BJ (cell line): ENCODE measurements around the gene ITFG1. TPM values are rescaled to one million over a fixed set of nuclear protein-coding genes. Genes with fewer than 3 reads are reported as not detected.
"Not testable (repeated sequence)": the region's sequence is repeated elsewhere in the genome, so short reads cannot be mapped to it uniquely, and the experiment has no call there.

ENCODE experiments used
- CTCF ChIA-PET: fragments of 350-600 bp; formaldehyde crosslinking; extraction: SDS; loops from one replicate; lab custom pipeline; 2021; ENCODE audit warnings: antibody characterized with exemption, inconsistent platforms; lab: Yijun Ruan, JAX
- POLR2A ChIA-PET: fragments of 300-600 bp; sonication (Branson Sonifier 250); formaldehyde crosslinking; extraction: SDS; loops from one replicate; lab custom pipeline; 2021; ENCODE audit warnings: antibody characterized with exemption; lab: Charles Lee
- DNase-seq: peaks from one replicate; pipeline ENCODE4 v3.0.0-alpha.2; 2011; ENCODE audit warnings: low read depth
- H3K27me3 ChIP-seq: 2 replicates; pipeline ENCODE4 v1.6.0; 2011; ENCODE audit warnings: low read length; ENCODE audit not compliant: control insufficient read depth, insufficient read depth
- H3K36me3 ChIP-seq: 2 replicates; pipeline ENCODE4 v1.5.1; 2011; ENCODE audit warnings: low read length; ENCODE audit not compliant: control insufficient read depth, insufficient read depth
- H3K4me3 ChIP-seq: 2 replicates; pipeline ENCODE4 v1.5.1; 2011; ENCODE audit warnings: low read depth, mild to moderate bottlenecking, control low read depth, low read length
- polyA plus RNA-seq: library from polyadenylated mRNA; depleted of rRNA; stranded (reverse); fragments of >200 nt; gene quantifications from 2 replicates; pipeline ENCODE4 v1.2.3, GENCODE V29; 2011
- TF ChIP-seq, protein P1 (sequence below): IDR thresholded peaks from 2 replicates; pipeline ENCODE4 v1.5.1; 2011; ENCODE audit warnings: low read depth, mild to moderate bottlenecking, control low read depth, inconsistent platforms, low read length, moderate library complexity; ENCODE audit not compliant: insufficient read depth

ITFG1 gene
- polyA plus RNA-seq, 1 experiment, result 47.5 TPM

DNA sequence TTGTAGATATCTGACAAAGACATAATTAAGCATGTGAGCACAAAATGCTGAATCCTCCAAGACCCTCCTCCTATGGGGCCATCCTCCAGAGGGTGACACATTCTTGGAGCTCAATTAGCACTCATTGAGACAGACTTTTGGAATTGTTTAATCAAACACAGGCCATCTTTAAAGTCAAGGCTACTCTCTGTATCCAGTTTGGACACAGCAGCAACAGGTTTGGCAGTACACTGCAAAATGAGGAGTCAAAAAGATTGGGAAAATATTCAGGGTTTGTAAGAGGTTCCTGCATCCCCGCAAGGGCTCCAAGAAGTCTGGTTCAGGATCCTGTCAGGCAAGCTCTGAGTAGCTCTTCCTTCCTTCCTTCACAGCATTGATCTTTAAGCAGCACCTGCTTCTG lies 1.3 kb downstream of the ITFG1 start:
- Histone ChIP-seq H3K4me3 (no peak overlapping the region; the same call in 1 of the 2 replicates), H3K36me3 (no peaks in the 10 kb centered on the region), H3K27me3 (no peaks in the 10 kb centered on the region)
- ChIA-PET CTCF (interaction anchor here (1.2 kb wide), 1 partner anchor 19 kb away, joined by 3 read pairs; no protein-coding TSS in a partner anchor), POLR2A (no interaction called here)
- TF ChIP-seq, protein P1, sequence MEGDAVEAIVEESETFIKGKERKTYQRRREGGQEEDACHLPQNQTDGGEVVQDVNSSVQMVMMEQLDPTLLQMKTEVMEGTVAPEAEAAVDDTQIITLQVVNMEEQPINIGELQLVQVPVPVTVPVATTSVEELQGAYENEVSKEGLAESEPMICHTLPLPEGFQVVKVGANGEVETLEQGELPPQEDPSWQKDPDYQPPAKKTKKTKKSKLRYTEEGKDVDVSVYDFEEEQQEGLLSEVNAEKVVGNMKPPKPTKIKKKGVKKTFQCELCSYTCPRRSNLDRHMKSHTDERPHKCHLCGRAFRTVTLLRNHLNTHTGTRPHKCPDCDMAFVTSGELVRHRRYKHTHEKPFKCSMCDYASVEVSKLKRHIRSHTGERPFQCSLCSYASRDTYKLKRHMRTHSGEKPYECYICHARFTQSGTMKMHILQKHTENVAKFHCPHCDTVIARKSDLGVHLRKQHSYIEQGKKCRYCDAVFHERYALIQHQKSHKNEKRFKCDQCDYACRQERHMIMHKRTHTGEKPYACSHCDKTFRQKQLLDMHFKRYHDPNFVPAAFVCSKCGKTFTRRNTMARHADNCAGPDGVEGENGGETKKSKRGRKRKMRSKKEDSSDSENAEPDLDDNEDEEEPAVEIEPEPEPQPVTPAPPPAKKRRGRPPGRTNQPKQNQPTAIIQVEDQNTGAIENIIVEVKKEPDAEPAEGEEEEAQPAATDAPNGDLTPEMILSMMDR, result no peak
- DNase-seq, result no peak

DNA sequence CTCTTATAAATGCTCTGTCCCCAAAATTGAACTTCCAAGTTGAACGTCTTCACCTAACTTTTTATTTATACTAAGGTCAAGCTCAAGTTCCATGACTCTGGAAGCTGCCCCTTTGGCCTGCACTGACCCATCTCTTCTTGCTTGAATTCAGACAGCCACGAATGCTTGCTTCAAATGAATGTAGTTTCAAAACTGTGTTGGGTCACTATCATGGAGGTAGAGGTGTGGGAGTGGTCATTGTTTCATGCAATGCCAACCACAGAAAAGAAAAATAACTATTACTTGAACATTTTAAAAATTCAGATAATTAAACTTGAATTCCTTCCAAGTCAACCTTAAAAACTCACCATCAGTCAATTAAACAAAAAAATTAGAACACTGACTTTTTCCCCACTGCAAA lies 2.5 kb downstream of the ITFG1 start:
- CTCF ChIA-PET, result no interaction called here
- H3K36me3 ChIP-seq, result no peaks in the 10 kb centered on the region
- POLR2A ChIA-PET, result no interaction called here
- no peak for DNase-seq
- H3K4me3 ChIP-seq, result no peak overlapping the region
- no peaks in the 10 kb centered on the region for H3K27me3 ChIP-seq
- TF ChIP-seq, protein P1, result no peak

- CTCF ChIA-PET, result no interaction called here
- POLR2A ChIA-PET, result no interaction called here
- no peak for DNase-seq
- H3K4me3 ChIP-seq, result no peak overlapping the region
- peaks cover 3% of the 10 kb centered on the region for H3K36me3 ChIP-seq
- TF ChIP-seq, protein P1, result no peak
- no peaks in the 10 kb centered on the region for H3K27me3 ChIP-seq
Observed at GRCh38 chr16:47449788-47450187, 11.1 kb downstream of the ITFG1 start.

- CTCF ChIA-PET, result interaction anchor here (1.3 kb wide), 1 partner anchor 13 kb away, joined by 3 read pairs; the partner anchor contains the start of gene PHKB
- H3K27me3 ChIP-seq, result no peaks in the 10 kb centered on the region
- peaks cover 3% of the 10 kb centered on the region for H3K36me3 ChIP-seq
- POLR2A ChIA-PET, result no interaction called here
- no peak for DNase-seq
- no peak overlapping the region for H3K4me3 ChIP-seq
- TF ChIP-seq, protein P1, result no peak
Observed at GRCh38 chr16:47448830-47449575, 11.9 kb downstream of the ITFG1 start.

GRCh38 chr16:47446431-47446830 lies 14.4 kb downstream of the ITFG1 start:
- ChIA-PET POLR2A (no interaction called here), CTCF (no interaction called here)
- H3K4me3 ChIP-seq, result no peak overlapping the region
- TF ChIP-seq, protein P1, result no peak
- no peaks in the 10 kb centered on the region for H3K27me3 ChIP-seq
- DNase-seq, result no peak
- peaks cover 1% of the 10 kb centered on the region for H3K36me3 ChIP-seq

- POLR2A ChIA-PET, CTCF ChIA-PET, H3K4me3 ChIP-seq, H3K27me3 ChIP-seq, H3K36me3 ChIP-seq, DNase-seq: not testable (repeated sequence)
Observed at GRCh38 chr16:47442884-47443283, 18.0 kb downstream of the ITFG1 start.

GRCh38 chr16:47440066-47440465 lies 20.8 kb downstream of the ITFG1 start:
- H3K27me3 ChIP-seq, H3K36me3 ChIP-seq, CTCF ChIA-PET: not testable (repeated sequence)

GRCh38 chr16:47434274-47434673 lies 26.6 kb downstream of the ITFG1 start:
- H3K27me3 ChIP-seq, CTCF ChIA-PET, H3K36me3 ChIP-seq, POLR2A ChIA-PET, DNase-seq, H3K4me3 ChIP-seq: not testable (repeated sequence)

More at GRCh38 chr16:47440066-47440465, 20.8 kb downstream of the ITFG1 start:
- POLR2A ChIA-PET, H3K4me3 ChIP-seq, DNase-seq: not testable (repeated sequence)
